Esophagus squamous epithelium (tissue), 4 donors: ENCODE data around the gene TTC16.

Source experiments
- CTCF ChIP-seq, 6 experiments: fragments of 450-650 bp in 4 of 6; fragments of 200-600 bp in 2 of 6; sonication (generic) in 2 of 6; IDR thresholded peaks; one replicate each; pipeline ENCODE4 v1.5.1; 2016 to 2019; ENCODE audit warnings: antibody characterized with exemption in 6 of 6, mild to moderate bottlenecking in 4 of 6, moderate library complexity in 4 of 6
- POLR2A ChIP-seq, 4 donors: fragments of 450-650 bp; IDR thresholded peaks; one replicate each; pipeline ENCODE4 v1.6.1; 2017; ENCODE audit warnings: antibody characterized with exemption in 4 of 4, mild to moderate bottlenecking in 4 of 4, moderate library complexity in 3 of 4

GRCh38 chr9:127721391-127721821, 5.5 kb downstream of the TTC16 start:
- TF ChIP-seq CTCF (IDR thresholded peaks at IDR 0.05) (no peak), POLR2A (IDR thresholded peaks at IDR 0.05) (no peak)
